ENCODE data around the gene ATP8B3.
"Not testable (repeated sequence)": the region's sequence is repeated elsewhere in the genome, so short reads cannot be mapped to it uniquely, and the experiment has no call there.

ATP8B3 gene

DNA sequence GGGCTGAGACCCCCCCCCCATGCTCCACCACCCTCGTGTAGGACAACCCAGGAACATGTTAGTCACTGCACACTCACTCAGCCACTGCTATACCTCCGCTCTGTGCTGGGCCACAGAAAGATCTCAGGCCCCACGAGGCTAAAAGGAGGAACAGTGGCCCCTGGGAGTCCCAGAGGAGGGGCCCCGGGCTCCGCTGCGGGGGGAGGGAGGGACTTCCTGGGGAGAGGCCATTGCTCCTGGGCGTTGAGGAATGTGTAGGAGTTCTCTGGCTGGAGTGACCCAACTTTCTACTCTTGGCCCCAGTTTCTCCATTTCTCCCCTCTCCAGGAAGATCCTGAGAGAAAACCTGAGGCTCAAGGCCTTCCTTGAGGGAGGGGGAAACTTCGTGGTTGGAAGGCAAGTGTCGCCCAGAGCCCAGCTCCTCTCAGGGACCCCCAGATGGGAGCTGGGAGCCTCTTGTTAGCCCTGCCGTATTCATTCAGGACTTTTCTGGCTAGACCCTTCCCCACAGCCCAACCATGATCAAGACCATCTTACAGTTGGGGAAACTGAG is 45.2 kb downstream of the ATP8B3 start:
- DNase-seq = no peak

DNA sequence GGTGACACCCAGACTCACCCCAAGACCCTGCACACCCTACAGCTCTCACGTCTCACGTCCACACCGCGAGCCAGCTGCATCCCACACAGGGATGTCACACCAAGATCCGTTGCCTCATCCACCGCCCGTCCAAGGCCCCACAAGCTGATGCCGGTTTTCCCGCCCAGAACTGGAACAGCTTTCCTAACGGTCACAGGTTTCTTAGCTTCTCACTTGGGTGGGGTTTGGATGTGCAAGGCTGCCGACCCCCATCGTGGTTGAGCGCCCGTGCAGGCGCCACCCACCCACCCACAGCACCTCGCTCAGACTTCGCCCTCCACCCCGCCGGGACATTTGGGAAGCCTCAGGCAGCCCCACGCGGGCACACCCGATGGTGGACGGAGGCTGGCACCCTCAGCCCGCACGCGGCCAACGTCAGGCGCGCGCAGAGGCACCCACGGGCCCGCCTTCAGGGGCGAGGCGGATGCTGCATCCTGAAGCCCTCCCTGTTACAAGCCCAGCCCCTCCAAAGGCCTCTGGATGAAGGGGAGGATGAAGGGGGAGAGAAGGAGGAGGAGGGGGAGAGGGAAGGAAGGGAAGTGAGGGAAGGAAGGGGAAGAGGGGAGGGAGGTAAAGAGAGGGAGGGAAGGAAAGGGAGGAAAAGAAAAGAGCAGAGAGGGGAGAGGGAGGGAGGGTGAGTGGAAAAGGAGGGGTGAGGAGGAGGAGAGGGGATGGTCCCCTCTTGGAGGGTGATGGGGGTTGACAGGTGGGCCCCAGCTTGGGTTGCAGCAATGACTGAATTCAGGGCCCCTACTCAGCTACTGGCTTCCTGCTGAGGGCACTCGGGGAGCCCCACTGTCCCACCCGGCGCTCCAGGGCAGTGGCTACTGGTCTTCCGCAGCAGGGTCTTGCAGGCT is 45.9 kb downstream of the ATP8B3 start:
- no peak for DNase-seq

GRCh38 chr19:1765232-1765903 is 46.7 kb downstream of the ATP8B3 start:
- DNase-seq = no peak

GRCh38 chr19:1764729-1765128 is 47.3 kb downstream of the ATP8B3 start:
- no peak for DNase-seq

- no peak for DNase-seq
Measured at GRCh38 chr19:1763648-1764639, 48.1 kb downstream of the ATP8B3 start.

DNA sequence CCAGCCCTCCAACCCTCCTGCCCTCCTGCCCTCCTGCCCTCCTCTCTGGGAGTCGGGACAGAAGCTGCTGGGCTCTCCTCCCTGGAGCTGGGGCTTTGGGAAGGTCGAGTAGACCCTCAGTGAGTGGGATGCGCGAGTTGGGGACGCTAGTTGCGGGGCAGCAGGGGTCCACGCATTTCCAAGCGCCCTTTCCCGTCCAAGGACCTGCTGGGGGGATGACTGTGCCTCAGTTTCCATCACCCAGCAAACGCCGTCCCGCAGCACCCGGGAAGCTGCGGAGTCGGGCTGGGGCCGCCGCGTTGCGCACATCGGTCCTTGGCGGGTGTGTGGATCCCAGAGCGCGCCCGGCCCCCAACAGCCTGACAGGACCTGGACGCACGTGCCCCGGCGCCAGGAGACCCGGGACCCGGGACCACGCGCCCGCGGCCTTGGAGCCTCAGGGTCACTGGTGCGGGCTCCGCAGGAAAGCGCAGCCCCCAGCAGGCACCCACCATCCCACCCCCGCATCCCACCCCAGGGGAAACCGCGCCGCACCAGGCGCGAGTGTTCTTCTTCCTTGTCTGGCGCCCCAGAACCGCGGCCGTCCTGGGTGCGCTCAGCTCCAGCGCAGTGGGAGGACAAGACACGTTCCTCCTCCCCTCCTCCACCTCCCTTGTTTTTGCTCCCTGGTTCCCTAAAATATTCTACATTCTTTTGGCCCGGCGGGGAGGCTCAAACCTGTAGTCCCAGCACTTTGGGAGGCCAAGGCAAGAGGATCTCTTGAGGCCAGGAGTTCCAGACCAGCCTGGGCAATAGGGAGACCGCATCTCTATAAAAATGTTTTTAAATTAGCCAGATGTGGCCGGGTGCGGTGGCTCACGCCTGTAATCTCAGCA is 49.6 kb downstream of the ATP8B3 start:
- no peak for DNase-seq

- DNase-seq = no peak
Measured at GRCh38 chr19:1761528-1762242, 50.4 kb downstream of the ATP8B3 start.

DNA sequence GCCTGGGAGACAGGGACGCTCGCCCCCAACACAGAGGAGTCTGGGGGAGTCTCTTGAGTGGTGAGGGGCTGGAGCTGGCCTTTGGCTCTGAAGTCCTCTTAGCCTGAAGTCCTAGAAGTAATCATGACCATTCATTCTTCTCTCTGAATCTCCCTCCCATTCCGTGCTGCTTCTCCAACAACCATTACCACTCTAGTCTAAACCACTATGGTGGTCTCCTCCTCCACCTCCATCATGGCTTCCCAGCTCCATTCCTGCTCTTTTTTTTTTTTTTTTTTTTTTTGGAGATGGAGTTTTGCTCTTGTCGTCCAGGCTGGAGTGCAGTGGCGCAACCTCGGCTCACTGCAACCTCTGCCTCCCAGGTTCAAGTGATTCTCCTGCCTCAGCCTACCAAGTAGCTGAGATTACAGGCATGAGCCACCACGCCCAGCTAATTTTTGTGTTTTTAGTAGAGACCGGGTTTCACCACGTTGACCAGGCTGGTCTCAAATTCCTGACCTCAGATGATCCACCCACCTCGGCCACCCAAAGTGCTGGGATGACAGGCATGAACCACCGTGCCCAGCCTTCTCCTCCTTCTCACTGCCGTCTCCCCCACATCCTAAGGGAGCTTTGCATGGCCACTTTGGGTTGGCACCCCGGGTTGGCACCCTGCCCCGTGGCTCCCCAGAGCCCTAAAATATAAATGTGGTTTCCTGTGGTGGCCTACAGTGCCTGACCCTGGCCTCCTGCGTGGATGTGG is 51.1 kb downstream of the ATP8B3 start:
- not testable (repeated sequence) for DNase-seq

DNA sequence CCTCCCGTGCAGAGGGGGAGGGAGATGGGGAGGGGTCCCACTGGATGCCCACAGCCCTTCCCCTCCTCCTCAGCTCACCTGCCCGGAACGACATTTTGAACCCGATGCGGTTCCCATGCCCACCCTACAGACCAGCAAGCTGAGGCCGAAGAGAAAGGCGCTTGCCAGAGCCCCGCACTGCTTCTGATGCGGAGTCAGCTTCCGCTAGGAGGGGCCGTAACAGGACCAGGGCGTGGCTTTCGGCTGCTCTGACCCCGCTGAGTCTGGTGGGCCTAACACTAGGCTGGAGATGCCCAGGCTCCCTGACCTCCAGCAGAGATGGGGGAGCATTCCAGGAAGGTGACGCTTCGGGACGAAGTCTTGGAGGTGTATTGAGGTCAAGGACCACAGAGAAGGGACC is 52.1 kb downstream of the ATP8B3 start:
- DNase-seq = no peak

DNA sequence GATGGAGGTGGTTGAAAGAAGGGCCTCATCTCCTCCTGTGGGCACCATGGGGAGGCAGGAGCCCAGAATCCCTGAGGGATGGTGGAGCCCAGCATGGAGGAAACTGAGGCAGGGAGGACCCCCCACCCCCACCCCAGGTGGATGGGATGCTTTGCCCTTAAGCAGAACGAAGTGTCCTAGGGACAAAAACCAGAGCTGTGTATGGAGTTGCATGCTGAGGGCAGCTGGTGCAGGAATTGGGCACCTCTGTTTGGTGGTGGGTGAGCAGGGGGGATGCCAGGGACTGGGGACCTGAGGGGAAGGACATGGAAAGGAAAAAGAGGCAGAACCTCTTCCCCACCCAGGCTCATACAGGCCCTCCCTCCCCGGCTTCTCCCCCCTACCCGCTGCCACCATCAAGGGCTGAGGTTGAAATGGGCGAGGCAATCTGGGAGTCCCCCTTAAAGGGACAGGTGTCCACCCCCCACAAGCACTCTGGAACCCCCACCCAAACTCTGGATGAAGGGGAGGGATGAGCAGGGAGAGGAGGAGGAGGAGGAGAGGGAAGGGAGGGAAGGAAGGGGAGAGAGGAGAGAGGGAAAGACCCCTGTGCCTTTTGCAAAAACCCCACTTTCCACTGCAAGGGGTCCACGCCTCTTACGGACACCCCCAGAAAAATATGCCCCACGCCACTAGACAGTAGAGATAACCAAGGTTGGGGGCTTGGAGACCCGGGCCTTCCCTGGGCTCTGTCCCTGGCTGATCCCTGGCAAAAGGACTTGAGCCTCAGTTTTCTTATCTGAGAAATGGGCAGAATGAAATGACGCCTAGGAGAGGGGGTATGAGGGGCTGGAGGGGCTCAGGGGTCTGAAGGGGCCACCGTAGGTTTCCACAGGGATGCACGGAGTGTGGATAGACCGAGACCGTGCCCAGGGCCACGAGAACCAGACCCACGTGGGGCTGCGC is 52.8 kb downstream of the ATP8B3 start:
- no peak for DNase-seq

- DNase-seq = no peak
Measured at GRCh38 chr19:1758231-1758577, 53.9 kb downstream of the ATP8B3 start.

DNA sequence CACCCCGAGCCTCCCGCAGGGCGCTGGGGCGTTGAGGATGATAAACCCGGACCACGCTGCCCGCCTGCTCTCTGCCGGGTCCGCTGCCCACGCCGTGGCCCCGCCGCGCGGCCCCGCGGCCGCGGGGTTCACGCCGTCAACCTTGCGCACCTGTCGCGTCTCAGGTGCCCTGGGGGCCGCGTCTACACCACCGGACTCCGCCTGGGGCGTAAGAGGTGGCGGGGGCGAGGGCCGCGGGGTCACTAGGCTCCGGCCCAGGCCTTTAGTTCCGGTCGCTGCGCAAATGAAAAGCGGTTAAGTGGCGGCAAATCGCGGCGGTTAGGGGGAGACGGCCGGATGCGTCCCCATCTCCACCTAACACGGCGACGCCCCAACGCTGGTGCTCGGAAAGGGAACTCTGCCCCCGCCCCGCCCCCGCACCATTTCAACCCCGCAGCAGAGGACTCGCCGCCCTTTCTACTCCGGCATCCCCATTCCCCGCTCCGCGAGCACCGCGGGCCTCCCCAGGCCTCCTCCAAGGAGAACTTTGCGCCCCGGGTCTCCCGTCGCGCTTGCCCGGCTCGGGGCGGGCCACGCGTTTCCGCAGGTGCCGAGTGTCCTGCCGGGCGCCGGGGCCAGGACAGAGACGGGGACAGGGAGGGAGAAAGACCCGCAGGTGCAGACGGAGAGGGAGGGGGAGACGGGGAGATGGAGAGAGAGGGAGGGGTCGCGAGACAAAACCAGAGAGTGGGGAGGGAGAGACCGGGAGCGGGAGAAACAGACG is 54.4 kb downstream of the ATP8B3 start:
- DNase-seq = no peak

DNA sequence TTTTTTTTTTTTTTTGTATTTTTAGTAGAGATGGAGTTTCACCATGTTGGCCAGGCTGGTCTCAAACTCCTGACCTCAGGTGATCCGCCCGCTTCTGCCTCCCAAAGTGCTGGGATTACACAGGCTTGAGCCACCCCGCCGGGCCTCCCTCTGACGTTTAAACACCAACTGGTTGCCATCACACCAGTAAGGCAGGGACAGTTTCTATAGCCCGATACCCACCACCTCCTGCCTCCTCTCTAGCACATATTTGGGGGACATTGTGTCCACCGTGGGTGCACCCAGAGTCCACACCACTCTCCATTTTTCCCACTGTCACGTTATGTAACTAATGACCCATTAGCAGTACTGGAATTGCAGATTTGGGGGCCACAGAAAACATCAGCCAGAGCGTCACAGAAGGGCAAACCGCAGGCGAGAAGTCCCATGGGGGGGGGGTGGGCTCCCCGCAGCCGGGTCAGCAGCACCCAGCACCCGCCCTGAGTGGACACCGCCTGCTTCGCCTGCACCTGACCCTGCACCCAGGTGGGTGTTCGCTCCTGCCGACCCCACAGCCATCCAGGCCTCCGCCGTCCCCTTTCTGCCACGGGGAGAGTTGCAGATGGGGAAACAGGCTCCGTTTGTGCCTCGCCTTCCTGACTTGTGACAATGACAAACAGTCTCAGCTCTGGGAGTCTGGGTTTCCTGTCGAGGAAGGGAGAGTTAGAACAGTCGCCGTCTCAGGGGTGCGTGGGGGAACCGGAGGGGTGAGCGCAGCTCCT is 55.2 kb downstream of the ATP8B3 start:
- DNase-seq = peak; percentile 39

DNA sequence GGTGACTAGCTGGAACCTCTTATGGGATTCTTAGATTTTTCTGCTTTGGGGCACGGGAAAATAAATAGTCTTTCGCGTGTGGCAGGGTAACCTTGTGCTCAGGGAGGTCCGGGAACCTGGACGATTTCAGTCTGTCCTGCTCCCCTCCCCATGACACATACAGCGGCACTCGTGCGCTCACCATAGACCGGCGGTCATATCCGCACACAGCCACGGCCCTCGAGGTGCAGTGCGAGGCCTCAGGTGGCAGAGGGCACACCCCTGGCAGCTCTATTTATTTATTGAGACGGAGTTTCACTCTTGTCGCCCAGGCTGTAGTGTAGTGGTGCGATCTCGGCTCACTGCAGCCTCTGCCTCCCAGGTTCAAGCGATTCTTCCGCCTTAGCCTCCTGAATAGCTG is 55.8 kb downstream of the ATP8B3 start:
- DNase-seq = no peak

- DNase-seq = no peak
Measured at GRCh38 chr19:1755467-1756171, 56.5 kb downstream of the ATP8B3 start.

DNA sequence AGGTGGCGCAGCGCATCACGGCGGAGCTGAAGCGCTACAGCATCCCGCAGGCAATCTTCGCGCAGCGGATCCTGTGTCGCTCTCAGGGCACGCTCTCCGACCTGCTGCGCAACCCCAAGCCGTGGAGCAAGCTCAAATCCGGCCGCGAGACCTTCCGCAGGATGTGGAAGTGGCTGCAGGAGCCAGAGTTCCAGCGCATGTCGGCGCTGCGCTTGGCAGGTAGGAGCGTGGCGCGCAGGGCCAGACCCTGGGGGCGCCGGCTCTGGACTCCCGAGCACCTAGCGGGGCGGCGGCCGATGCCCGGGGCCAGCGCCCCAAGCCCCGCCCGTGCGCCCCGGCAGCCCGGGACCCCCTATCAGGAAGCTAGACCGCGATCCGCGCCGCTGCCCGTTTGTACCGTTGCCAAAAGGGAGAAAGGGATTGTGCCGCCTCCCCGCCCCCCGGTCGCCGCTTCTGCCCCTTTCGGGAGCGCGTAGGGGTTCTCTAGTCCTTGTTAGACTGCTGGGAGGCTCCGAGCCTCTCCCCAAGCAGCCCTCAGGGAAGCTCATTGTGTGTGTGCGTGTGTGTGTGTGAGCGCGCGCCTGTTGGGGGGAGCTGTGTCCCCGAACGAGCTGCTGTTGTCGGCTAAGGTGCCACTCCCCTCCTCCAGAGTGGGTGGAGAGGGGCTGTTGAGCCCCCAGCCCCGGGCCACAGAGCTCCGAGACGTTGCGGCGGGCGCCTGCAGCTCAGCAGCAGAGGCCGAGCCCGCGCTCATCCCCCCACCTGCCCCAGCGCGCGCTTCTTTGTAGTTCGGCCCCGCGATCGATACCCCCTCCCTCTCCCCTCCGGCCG is 57.2 kb downstream of the ATP8B3 start:
- DNase-seq = peak; percentile 43
